H9 (cell line): ENCODE results near the gene HEBP2. TPM values are rescaled to one million over a fixed set of nuclear protein-coding genes. Genes with fewer than 3 reads are reported as not detected.

ENCODE experiments used
- DNase-seq: peaks from one replicate; pipeline ENCODE4 v3.0.0-alpha.2; 2017
- H2AFZ ChIP-seq: one replicate; pipeline ENCODE4 v1.6.1; 2013; ENCODE audit warnings: mild to moderate bottlenecking, low read length, control low read depth, moderate library complexity
- H2AK5ac ChIP-seq: 2 replicates; pipeline ENCODE4 v1.6.1; 2013; ENCODE audit warnings: low read length, control low read depth, mixed read lengths; ENCODE audit not compliant: insufficient read length
- H2BK120ac ChIP-seq: one replicate; pipeline ENCODE4 v1.6.1; 2013; ENCODE audit warnings: low read depth, mild to moderate bottlenecking, low read length, control low read depth, inconsistent platforms; ENCODE audit not compliant: poor library complexity, severe bottlenecking
- H2BK12ac ChIP-seq: 2 replicates; pipeline ENCODE4 v1.6.1; 2013; ENCODE audit warnings: low read length, control low read depth, mixed read lengths, low read depth; ENCODE audit not compliant: insufficient read length
- H2BK15ac ChIP-seq: 2 replicates; pipeline ENCODE4 v1.6.1; 2013; ENCODE audit warnings: low read depth, low read length, control low read depth
- H2BK20ac ChIP-seq: one replicate; pipeline ENCODE4 v1.6.1; 2013; ENCODE audit warnings: low read depth, mild to moderate bottlenecking, low read length, control low read depth, inconsistent platforms; ENCODE audit not compliant: poor library complexity, severe bottlenecking
- H2BK5ac ChIP-seq: 2 replicates; pipeline ENCODE4 v1.6.1; 2013; ENCODE audit warnings: low read length, control low read depth, mixed read lengths; ENCODE audit not compliant: insufficient read length
- H3K14ac ChIP-seq: 2 replicates; pipeline ENCODE4 v1.6.1; 2013; ENCODE audit warnings: low read length, control low read depth; ENCODE audit not compliant: insufficient read depth
- H3K18ac ChIP-seq: 2 replicates; pipeline ENCODE4 v1.6.1; 2013; ENCODE audit warnings: low read depth, mild to moderate bottlenecking, mixed read lengths, low read length, control low read depth; ENCODE audit not compliant: insufficient read length
- H3K23ac ChIP-seq: 2 replicates; pipeline ENCODE4 v1.6.1; 2013; ENCODE audit warnings: low read length, control low read depth, mixed read lengths, low read depth; ENCODE audit not compliant: insufficient read length
- H3K23me2 ChIP-seq: 2 replicates; pipeline ENCODE4 v1.6.1; 2013; ENCODE audit warnings: low read depth, mild to moderate bottlenecking, mixed read lengths, low read length, control low read depth; ENCODE audit not compliant: insufficient read length, poor library complexity, severe bottlenecking
- H3K27ac ChIP-seq: 2 replicates; pipeline ENCODE4 v1.5.1; 2013; ENCODE audit warnings: low read length, control low read depth, mixed read lengths, low read depth; ENCODE audit not compliant: insufficient read length
- H3K27me3 ChIP-seq: 2 replicates; pipeline ENCODE4 v1.6.1; 2013; ENCODE audit warnings: low read length, control low read depth, inconsistent platforms; ENCODE audit not compliant: insufficient read depth
- H3K4ac ChIP-seq: 2 replicates; pipeline ENCODE4 v1.6.1; 2013; ENCODE audit warnings: low read depth, mild to moderate bottlenecking, control low read depth, inconsistent platforms, low read length, moderate library complexity
- H3K4me1 ChIP-seq: 2 replicates; pipeline ENCODE4 v1.6.1; 2013; ENCODE audit warnings: low read length, control low read depth, inconsistent platforms; ENCODE audit not compliant: insufficient read depth
- H3K4me2 ChIP-seq: 2 replicates; pipeline ENCODE4 v1.6.1; 2013; ENCODE audit warnings: low read length, control low read depth, mixed read lengths; ENCODE audit not compliant: insufficient read length, insufficient read depth
- H3K56ac ChIP-seq: 2 replicates; pipeline ENCODE4 v1.6.1; 2013; ENCODE audit warnings: low read depth, mild to moderate bottlenecking, mixed read lengths, low read length, control low read depth; ENCODE audit not compliant: insufficient read length
- H3K79me1 ChIP-seq: 2 replicates; pipeline ENCODE4 v1.6.1; 2013; ENCODE audit warnings: low read depth, mild to moderate bottlenecking, moderate library complexity, low read length, control low read depth, inconsistent platforms; ENCODE audit not compliant: insufficient read depth, poor library complexity, severe bottlenecking
- H3K79me2 ChIP-seq: 2 replicates; pipeline ENCODE4 v1.6.1; 2013; ENCODE audit warnings: low read length, control low read depth, inconsistent platforms; ENCODE audit not compliant: insufficient read depth
- H3K9ac ChIP-seq: 2 replicates; pipeline ENCODE4 v1.6.1; 2013; ENCODE audit warnings: low read length, control low read depth, mixed read lengths; ENCODE audit not compliant: insufficient read length; ENCODE audit errors: extremely low read depth
- H3K9me3 ChIP-seq: one replicate; pipeline ENCODE4 v1.6.1; 2013; ENCODE audit warnings: low read depth, low read length, inconsistent platforms; ENCODE audit not compliant: control insufficient read depth
- H3T11ph ChIP-seq: one replicate; pipeline ENCODE4 v1.6.1; 2013; ENCODE audit warnings: mild to moderate bottlenecking, low read length, control low read depth, inconsistent platforms
- H4K20me1 ChIP-seq: one replicate; pipeline ENCODE4 v1.6.1; 2013; ENCODE audit not compliant: control insufficient read depth, insufficient read length, insufficient read depth
- H4K5ac ChIP-seq: 2 replicates; pipeline ENCODE4 v1.6.1; 2013; ENCODE audit warnings: low read depth, mild to moderate bottlenecking, mixed read lengths, low read length, control low read depth; ENCODE audit not compliant: insufficient read length
- H4K8ac ChIP-seq: replicated peaks from 2 replicates; pipeline ENCODE4 v1.6.1; 2013; ENCODE audit warnings: low read length, control low read depth, mixed read lengths, low read depth; ENCODE audit not compliant: insufficient read length
- H4K91ac ChIP-seq: 2 replicates; pipeline ENCODE4 v1.6.1; 2013; ENCODE audit warnings: low read depth, mild to moderate bottlenecking, moderate library complexity, mixed read lengths, low read length, control low read depth; ENCODE audit not compliant: insufficient read length
- H3K27ac Mint-ChIP-seq, 3 experiments: 2 replicates in 2 of 3; 3 replicates in 1 of 3; pipeline ENCODE4 v1.8.0; 2020 to 2021; ENCODE audit warnings: mixed read lengths in 3 of 3, mild to moderate bottlenecking in 1 of 3, moderate library complexity in 1 of 3
- H3K27me3 Mint-ChIP-seq: 2 replicates; pipeline ENCODE4 v1.8.0; 2021; ENCODE audit warnings: low read depth, mild to moderate bottlenecking, moderate library complexity, mixed read lengths
- H3K36me3 Mint-ChIP-seq, 3 experiments: 2 replicates in 2 of 3; 3 replicates in 1 of 3; pipeline ENCODE4 v1.8.0; 2020 to 2021; ENCODE audit warnings: low read depth in 3 of 3, mixed read lengths in 3 of 3; ENCODE audit not compliant: insufficient read depth in 1 of 3
- H3K4me1 Mint-ChIP-seq, 2 experiments: 2 replicates each; pipeline ENCODE4 v1.8.0; 2020; ENCODE audit warnings: mixed read lengths in 2 of 2
- H3K4me3 Mint-ChIP-seq, 2 experiments: 2 replicates in 1 of 2; 3 replicates in 1 of 2; pipeline ENCODE4 v1.8.0; 2020 to 2021; ENCODE audit warnings: mild to moderate bottlenecking in 2 of 2, mixed read lengths in 2 of 2, moderate library complexity in 1 of 2
- H3K9me3 Mint-ChIP-seq, 2 experiments: 2 replicates in 1 of 2; 3 replicates in 1 of 2; pipeline ENCODE4 v1.8.0; 2020; ENCODE audit warnings: mild to moderate bottlenecking in 2 of 2, mixed read lengths in 2 of 2, moderate library complexity in 1 of 2
- WGBS: extraction: QIAGEN DNeasy Blood & Tissue Kit; methylation state at CpG from one replicate; pipeline ENCODE4 v1.1.7; 2013; ENCODE audit warnings: missing lambda C conversion rate, low lambda C conversion rate, mixed read lengths; ENCODE audit not compliant: insufficient read length; ENCODE audit errors: extremely low coverage; 5-methylcytosine and 5-hydroxymethylcytosine counted together
- total RNA-seq: library from RNA; stranded (reverse); gene quantifications from 2 replicates; pipeline ENCODE4 v1.2.1, GENCODE V29; 2021
- TF ChIP-seq, protein P1 (sequence below): fragments of 200-600 bp; sonication (generic); conservative IDR thresholded peaks from 3 replicates; pipeline ENCODE4 v1.8.0; 2021; ENCODE audit warnings: antibody characterized with exemption, mild to moderate bottlenecking

The HEBP2 gene
- total RNA-seq, 1 experiment from 2014 or later, result 57.8 TPM

DNA sequence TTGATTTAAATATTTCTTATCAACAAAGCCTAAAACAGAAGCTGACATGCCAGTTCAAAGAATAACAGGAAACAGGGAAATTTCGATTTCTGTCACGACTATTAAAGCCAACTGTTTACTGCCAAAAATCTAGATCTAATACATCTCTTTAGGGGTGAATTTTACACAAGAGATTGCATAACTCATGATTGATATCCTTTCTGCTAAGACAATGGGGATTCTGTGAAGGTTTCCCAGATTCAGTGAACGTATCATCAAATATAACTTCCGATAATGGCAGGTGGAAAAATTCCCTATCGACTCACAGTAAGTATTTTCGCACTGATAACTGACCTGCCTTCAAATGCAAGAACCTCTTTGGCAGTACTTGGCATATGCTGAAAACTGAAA lies 52.4 kb downstream of the HEBP2 start:
- H4K20me1 ChIP-seq, result no peaks in the 10 kb centered on the region
- H3K14ac ChIP-seq, result no peak overlapping the region
- H4K5ac ChIP-seq, result no peak overlapping the region
- no peak overlapping the region for H3K27ac ChIP-seq
- no peaks in the 10 kb centered on the region for H3K4me1 ChIP-seq
- WGBS, result no CpG with 5 or more reads among the region's 6 CpGs
- H3K36me3 Mint-ChIP-seq, result peaks cover 0 to 2% (median 0%) of the 10 kb centered on the region in 3 experiments; a peak in 2 of 7 replicates
- no peak overlapping the region for H2AK5ac ChIP-seq
- H3K4me2 ChIP-seq, result no peak overlapping the region
- H2BK5ac ChIP-seq, result no peak overlapping the region
- H3K4ac ChIP-seq, result no peak overlapping the region
- no peak overlapping the region for H3T11ph ChIP-seq
- TF ChIP-seq, protein P1, sequence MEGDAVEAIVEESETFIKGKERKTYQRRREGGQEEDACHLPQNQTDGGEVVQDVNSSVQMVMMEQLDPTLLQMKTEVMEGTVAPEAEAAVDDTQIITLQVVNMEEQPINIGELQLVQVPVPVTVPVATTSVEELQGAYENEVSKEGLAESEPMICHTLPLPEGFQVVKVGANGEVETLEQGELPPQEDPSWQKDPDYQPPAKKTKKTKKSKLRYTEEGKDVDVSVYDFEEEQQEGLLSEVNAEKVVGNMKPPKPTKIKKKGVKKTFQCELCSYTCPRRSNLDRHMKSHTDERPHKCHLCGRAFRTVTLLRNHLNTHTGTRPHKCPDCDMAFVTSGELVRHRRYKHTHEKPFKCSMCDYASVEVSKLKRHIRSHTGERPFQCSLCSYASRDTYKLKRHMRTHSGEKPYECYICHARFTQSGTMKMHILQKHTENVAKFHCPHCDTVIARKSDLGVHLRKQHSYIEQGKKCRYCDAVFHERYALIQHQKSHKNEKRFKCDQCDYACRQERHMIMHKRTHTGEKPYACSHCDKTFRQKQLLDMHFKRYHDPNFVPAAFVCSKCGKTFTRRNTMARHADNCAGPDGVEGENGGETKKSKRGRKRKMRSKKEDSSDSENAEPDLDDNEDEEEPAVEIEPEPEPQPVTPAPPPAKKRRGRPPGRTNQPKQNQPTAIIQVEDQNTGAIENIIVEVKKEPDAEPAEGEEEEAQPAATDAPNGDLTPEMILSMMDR, result no peak
- no peaks in the 10 kb centered on the region for H3K9me3 Mint-ChIP-seq
- H3K27ac Mint-ChIP-seq, result no peak overlapping the region; a peak in 1 of 7 replicates
- no peak overlapping the region for H4K91ac ChIP-seq
- no peak overlapping the region for H3K18ac ChIP-seq
- no peak overlapping the region for H3K56ac ChIP-seq
- H2BK12ac ChIP-seq, result no peak overlapping the region
- no peak overlapping the region for H2AFZ ChIP-seq
- no peak overlapping the region for H4K8ac ChIP-seq
- no peaks in the 10 kb centered on the region for H3K9me3 ChIP-seq
- H3K23me2 ChIP-seq, result no peaks in the 10 kb centered on the region
- H3K4me3 Mint-ChIP-seq, result no peak overlapping the region
- no peaks in the 10 kb centered on the region for H3K27me3 ChIP-seq
- no peaks in the 10 kb centered on the region for H3K27me3 Mint-ChIP-seq
- no peaks in the 10 kb centered on the region for H3K79me1 ChIP-seq
- no peak overlapping the region for H2BK15ac ChIP-seq
- no peak overlapping the region for H2BK120ac ChIP-seq
- DNase-seq, result no peak
- H3K23ac ChIP-seq, result no peak overlapping the region
- no peaks in the 10 kb centered on the region for H3K4me1 Mint-ChIP-seq
- H2BK20ac ChIP-seq, result no peak overlapping the region
- H3K9ac ChIP-seq, result no peak overlapping the region
- no peaks in the 10 kb centered on the region for H3K79me2 ChIP-seq
